Nephron (organoid): ENCODE measurements around the gene CCDC71L.

Experiments
- H3K27ac Mint-ChIP-seq, 3 experiments: 2 replicates each; pipeline ENCODE4 v1.8.0; 2020; ENCODE audit warnings: mixed read lengths in 3 of 3, mild to moderate bottlenecking in 2 of 3, moderate library complexity in 1 of 3
- H3K27me3 Mint-ChIP-seq: 2 replicates; pipeline ENCODE4 v1.8.0; 2021; ENCODE audit warnings: low read depth, mild to moderate bottlenecking, moderate library complexity, mixed read lengths
- H3K36me3 Mint-ChIP-seq: 2 replicates; pipeline ENCODE4 v1.8.0; 2020; ENCODE audit warnings: low read depth, mixed read lengths
- H3K4me1 Mint-ChIP-seq: 2 replicates; pipeline ENCODE4 v1.8.0; 2020; ENCODE audit warnings: mixed read lengths
- H3K4me3 Mint-ChIP-seq, 3 experiments: 2 replicates each; pipeline ENCODE4 v1.8.0; 2020; ENCODE audit warnings: mild to moderate bottlenecking in 3 of 3, mixed read lengths in 3 of 3, moderate library complexity in 2 of 3
- H3K9me3 Mint-ChIP-seq: 2 replicates; pipeline ENCODE4 v1.8.0; 2020; ENCODE audit warnings: mixed read lengths
- CTCF ChIP-seq, 3 experiments: fragments of 200-600 bp; sonication (generic); IDR thresholded peaks; one replicate each; pipeline ENCODE4 v1.5.0; 2021; ENCODE audit warnings: antibody characterized with exemption in 3 of 3; ENCODE audit not compliant: unreplicated experiment in 3 of 3

The CCDC71L gene

GRCh38 chr7:106652909-106653308 lies 8.0 kb downstream of the CCDC71L start:
- no peak overlapping the region for H3K27ac Mint-ChIP-seq
- no peak for TF ChIP-seq CTCF (IDR thresholded peaks at IDR 0.05; ENCODE audit: unreplicated experiment in 3 of 3)
- H3K36me3 Mint-ChIP-seq: no peaks in the 10 kb centered on the region
- H3K4me1 Mint-ChIP-seq: no peaks in the 10 kb centered on the region
- no peak overlapping the region for H3K4me3 Mint-ChIP-seq
- no peaks in the 10 kb centered on the region for H3K27me3 Mint-ChIP-seq
- no peaks in the 10 kb centered on the region for H3K9me3 Mint-ChIP-seq

GRCh38 chr7:106652092-106652491 lies 8.9 kb downstream of the CCDC71L start:
- H3K36me3 Mint-ChIP-seq: no peaks in the 10 kb centered on the region
- TF ChIP-seq CTCF (IDR thresholded peaks at IDR 0.05; ENCODE audit: unreplicated experiment in 3 of 3): no peak
- H3K27me3 Mint-ChIP-seq: no peaks in the 10 kb centered on the region
- H3K4me1 Mint-ChIP-seq: no peaks in the 10 kb centered on the region
- H3K9me3 Mint-ChIP-seq: no peaks in the 10 kb centered on the region
- H3K27ac Mint-ChIP-seq: no peak overlapping the region
- no peak overlapping the region for H3K4me3 Mint-ChIP-seq

- H3K4me1 Mint-ChIP-seq: no peaks in the 10 kb centered on the region
- H3K27ac Mint-ChIP-seq: no peak overlapping the region
- no peaks in the 10 kb centered on the region for H3K9me3 Mint-ChIP-seq
- H3K36me3 Mint-ChIP-seq: no peaks in the 10 kb centered on the region
- no peak overlapping the region for H3K4me3 Mint-ChIP-seq
- no peaks in the 10 kb centered on the region for H3K27me3 Mint-ChIP-seq
- TF ChIP-seq CTCF (IDR thresholded peaks at IDR 0.05; ENCODE audit: unreplicated experiment in 3 of 3): no peak
Measured at GRCh38 chr7:106646256-106646655, 14.7 kb downstream of the CCDC71L start.

GRCh38 chr7:106644999-106645398 lies 16.0 kb downstream of the CCDC71L start:
- no peak overlapping the region for H3K27ac Mint-ChIP-seq
- H3K4me3 Mint-ChIP-seq: no peak overlapping the region
- peaks cover 6% of the 10 kb centered on the region for H3K4me1 Mint-ChIP-seq
- TF ChIP-seq CTCF (IDR thresholded peaks at IDR 0.05; ENCODE audit: unreplicated experiment in 3 of 3): no peak
- H3K36me3 Mint-ChIP-seq: no peaks in the 10 kb centered on the region
- H3K9me3 Mint-ChIP-seq: no peaks in the 10 kb centered on the region
- no peaks in the 10 kb centered on the region for H3K27me3 Mint-ChIP-seq

- Mint-ChIP-seq H3K27me3 (no peaks in the 10 kb centered on the region), H3K36me3 (no peaks in the 10 kb centered on the region), H3K4me3 (no peak overlapping the region), H3K4me1 (peaks cover 6% of the 10 kb centered on the region), H3K9me3 (peaks cover 3% of the 10 kb centered on the region), H3K27ac (no peak overlapping the region)
- no peak for TF ChIP-seq CTCF (IDR thresholded peaks at IDR 0.05; ENCODE audit: unreplicated experiment in 3 of 3)
Measured at GRCh38 chr7:106643216-106644000, 17.6 kb downstream of the CCDC71L start.

- no peak overlapping the region for H3K27ac Mint-ChIP-seq
- H3K36me3 Mint-ChIP-seq: no peaks in the 10 kb centered on the region
- peaks cover 3% of the 10 kb centered on the region for H3K9me3 Mint-ChIP-seq
- TF ChIP-seq CTCF (IDR thresholded peaks at IDR 0.05; ENCODE audit: unreplicated experiment in 3 of 3): no peak
- no peak overlapping the region for H3K4me3 Mint-ChIP-seq
- no peaks in the 10 kb centered on the region for H3K27me3 Mint-ChIP-seq
- H3K4me1 Mint-ChIP-seq: peaks cover 6% of the 10 kb centered on the region
Measured at GRCh38 chr7:106641416-106641815, 19.5 kb downstream of the CCDC71L start.
